ENCODE data around the gene DISP3.

DISP3 gene

DNA sequence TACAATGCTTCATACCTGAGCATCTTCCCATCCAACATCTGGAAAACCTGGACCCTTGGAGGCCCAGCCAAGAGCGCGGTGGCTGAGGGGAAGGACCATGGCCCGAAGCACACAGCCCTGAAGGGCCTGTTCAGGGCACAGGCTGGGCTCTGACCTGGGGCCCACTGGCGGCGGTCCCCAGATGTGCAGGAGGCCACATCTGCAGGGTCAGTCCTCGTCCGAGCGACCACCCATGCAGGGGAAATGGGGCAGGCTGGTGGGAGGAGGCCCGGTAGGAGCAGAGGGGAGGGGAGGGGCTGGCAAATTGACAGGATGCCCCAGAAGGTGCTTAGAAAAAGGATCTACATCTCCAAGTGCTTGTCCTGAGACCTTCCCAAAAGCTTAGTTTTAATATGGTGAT lies 59.9 kb downstream of the DISP3 start:
- DNase-seq (ENCODE audit: insufficient read length, low spot score) (no peak), FAIRE-seq (no peak)
- TF ChIP-seq POLR2A (IDR thresholded peaks at IDR 0.05; ENCODE audit: low read depth, low read length), result no peak

DNA sequence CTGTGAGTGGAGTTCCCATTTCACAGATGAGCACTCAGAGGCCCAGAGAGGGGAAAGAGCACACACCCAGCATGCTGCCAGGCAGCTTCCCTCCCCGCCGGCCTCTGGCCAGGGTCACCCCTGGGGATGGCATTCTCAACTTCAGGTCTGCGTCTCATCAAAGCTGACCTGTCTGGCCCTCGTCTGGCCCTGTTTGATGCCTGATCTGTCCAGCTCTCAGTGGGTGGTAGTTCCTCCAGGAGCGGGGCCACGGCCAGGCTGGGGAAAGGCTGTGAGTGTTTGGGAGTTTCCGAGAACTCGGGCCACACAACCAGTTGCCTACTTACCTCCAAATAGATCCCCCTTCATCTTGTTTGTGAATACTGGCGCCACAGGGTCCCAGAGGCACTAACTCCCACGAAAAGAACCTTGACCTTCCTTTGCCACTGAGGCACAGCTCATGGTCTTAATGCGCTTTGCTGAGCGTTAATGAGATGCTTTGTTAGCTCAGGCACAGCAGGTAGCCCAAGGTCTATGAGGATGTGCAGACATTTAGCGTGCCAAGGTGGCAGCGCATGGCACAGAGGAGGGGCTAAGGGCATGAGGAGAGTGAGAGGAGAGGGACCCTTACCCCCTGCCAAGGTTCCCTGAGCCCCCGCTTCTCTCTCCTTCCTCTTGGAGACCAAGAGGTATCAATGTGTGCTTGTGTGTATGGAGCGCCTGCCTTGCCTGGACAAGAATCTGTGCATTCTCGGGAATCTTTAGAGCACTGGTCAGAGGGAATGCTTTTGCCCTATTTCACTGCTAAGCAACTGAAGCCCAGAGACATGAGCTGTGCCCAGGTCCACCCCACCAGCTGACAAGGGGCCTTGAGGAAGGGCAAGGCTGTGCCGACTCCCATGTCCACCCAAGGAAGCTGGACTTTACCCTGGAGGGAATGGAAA lies 61.2 kb downstream of the DISP3 start:
- TF ChIP-seq POLR2A (IDR thresholded peaks at IDR 0.05; ENCODE audit: low read depth, low read length), result no peak
- FAIRE-seq (no peak), DNase-seq (ENCODE audit: insufficient read length, low spot score) (no peak)

DNA sequence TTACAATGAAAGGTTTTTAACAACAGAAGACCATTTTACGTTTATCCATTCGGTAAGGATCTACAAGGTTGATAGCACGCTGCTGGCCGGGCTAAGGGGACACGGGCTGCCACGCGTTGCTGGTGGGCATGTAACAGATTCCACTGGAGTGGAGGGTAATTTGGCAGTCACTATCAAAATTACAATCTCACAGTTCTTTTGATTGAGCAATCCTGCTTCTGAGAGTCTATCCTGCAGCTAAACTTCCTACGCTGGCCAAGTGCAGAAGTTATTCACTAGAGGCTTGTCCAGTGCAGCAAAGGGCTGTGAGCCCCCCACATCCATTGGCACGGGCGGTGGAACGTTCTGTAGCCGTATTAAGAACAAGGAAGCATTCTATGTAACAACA lies 61.8 kb downstream of the DISP3 start:
- no peak for FAIRE-seq
- no peak for TF ChIP-seq POLR2A (IDR thresholded peaks at IDR 0.05; ENCODE audit: low read depth, low read length)

DNA sequence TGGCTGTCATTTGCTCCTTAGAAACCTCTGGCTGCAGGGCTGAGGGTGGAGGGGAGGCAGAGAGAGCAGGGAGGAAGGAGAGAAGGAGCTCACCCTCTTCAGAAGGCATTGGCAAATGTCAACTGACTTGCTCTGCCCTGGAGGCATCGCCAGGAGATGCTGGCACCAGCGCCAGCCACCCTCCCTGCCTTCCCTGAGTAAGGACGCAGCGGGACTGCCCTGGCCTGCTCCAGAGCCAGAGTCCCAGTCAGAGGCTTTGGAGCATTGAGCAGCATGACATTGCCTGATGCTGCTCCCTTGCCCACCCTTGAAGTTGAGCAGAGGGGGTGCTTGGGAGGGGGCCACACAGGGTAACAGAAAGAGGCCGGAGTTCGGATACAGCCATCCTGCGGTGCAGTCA lies 62.3 kb downstream of the DISP3 start:
- no peak for TF ChIP-seq POLR2A (IDR thresholded peaks at IDR 0.05; ENCODE audit: low read depth, low read length)
- no peak for DNase-seq (ENCODE audit: insufficient read length, low spot score)
- no peak for FAIRE-seq

More for the DNA sequence above, 61.8 kb downstream of the DISP3 start:
- no peak for DNase-seq (ENCODE audit: insufficient read length, low spot score)

DNA sequence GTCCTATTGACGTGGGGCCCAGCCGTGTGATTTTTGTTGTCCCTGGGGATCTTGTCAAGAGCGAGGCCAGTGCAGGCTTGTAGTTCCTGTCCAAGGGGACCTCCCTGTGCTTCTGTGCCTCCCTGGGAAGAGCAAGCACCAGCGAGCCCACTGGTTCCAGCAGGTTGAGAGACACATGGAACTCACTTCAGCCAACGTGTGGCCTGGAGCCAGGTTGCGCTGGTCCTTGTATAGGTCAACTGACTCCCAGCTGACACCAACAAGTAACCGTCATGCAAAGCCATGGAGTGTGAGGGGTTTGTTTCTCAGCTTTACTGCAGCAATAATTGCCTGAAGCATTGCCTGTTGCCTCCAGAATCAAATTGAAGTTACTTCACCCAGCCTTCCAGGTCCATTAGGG lies 63.0 kb downstream of the DISP3 start:
- DNase-seq (ENCODE audit: insufficient read length, low spot score) (no peak), FAIRE-seq (no peak)
- TF ChIP-seq POLR2A (IDR thresholded peaks at IDR 0.05; ENCODE audit: low read depth, low read length), result no peak

GRCh38 chr1:11543392-11543791 lies 64.4 kb downstream of the DISP3 start:
- no peak for TF ChIP-seq POLR2A (IDR thresholded peaks at IDR 0.05; ENCODE audit: low read depth, low read length)
- FAIRE-seq (no peak), DNase-seq (ENCODE audit: insufficient read length, low spot score) (no peak)

- DNase-seq (ENCODE audit: insufficient read length, low spot score), result no peak
- FAIRE-seq, result no peak
- no peak for TF ChIP-seq POLR2A (IDR thresholded peaks at IDR 0.05; ENCODE audit: low read depth, low read length)
These were observed 64.8 kb downstream of the DISP3 start for GRCh38 chr1:11543796-11544195.

DNA sequence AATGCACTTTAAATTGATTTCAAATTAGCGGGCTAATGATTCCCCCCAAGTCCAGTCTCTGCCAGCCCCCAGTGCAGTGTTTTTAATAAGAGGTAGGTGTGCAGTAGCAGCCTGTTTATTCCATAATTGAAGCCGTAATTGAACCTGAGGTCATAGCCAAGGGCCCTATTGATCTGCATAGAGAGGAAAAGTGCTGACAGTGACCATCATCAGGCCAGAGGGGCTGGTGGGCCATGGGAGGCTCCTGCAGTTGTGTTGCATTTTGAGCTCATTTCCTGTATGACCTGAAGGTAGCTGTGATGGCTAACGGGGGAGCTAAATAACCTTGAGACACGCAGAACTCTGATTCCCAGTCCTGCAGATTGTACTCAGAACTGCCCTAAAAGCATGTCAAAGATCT lies 67.5 kb downstream of the DISP3 start:
- no peak for FAIRE-seq
- DNase-seq (ENCODE audit: insufficient read length, low spot score), result no peak
- no peak for TF ChIP-seq POLR2A (IDR thresholded peaks at IDR 0.05; ENCODE audit: low read depth, low read length)

DNA sequence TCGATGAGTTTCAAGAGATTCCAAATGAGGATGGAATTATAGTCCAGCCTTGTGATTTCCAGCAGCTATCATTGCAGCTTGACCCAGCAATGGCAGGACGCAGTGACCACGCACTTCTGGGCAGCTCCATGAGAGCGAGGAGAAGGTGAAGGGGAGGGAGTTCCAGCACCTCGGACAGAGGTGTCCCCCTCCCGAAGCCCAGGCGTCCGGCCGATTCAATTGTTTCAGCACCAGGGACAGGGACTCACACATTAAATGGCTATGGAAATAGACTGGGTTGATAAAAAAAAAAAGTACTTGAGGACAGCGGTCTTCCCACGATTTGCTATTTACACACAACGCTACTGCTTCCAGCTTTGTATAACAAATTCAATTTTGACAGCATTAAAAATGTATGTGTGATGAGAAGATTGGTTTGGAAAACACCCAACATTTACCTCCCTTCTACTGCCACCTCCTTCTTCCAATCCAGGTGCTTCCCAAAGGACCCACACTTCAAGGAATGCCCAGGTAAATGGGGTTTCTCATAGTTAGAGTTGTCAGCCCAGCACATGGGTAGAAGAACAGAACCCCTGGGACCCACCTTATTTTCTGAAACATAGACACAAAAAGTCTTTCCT lies 71.8 kb downstream of the DISP3 start:
- FAIRE-seq (no peak), DNase-seq (ENCODE audit: insufficient read length, low spot score) (no peak)
- no peak for TF ChIP-seq POLR2A (IDR thresholded peaks at IDR 0.05; ENCODE audit: low read depth, low read length)

- FAIRE-seq (no peak), DNase-seq (ENCODE audit: insufficient read length, low spot score) (no peak)
- TF ChIP-seq POLR2A (IDR thresholded peaks at IDR 0.05; ENCODE audit: low read depth, low read length), result no peak
These were observed 79.3 kb downstream of the DISP3 start for GRCh38 chr1:11558276-11558675.

DNA sequence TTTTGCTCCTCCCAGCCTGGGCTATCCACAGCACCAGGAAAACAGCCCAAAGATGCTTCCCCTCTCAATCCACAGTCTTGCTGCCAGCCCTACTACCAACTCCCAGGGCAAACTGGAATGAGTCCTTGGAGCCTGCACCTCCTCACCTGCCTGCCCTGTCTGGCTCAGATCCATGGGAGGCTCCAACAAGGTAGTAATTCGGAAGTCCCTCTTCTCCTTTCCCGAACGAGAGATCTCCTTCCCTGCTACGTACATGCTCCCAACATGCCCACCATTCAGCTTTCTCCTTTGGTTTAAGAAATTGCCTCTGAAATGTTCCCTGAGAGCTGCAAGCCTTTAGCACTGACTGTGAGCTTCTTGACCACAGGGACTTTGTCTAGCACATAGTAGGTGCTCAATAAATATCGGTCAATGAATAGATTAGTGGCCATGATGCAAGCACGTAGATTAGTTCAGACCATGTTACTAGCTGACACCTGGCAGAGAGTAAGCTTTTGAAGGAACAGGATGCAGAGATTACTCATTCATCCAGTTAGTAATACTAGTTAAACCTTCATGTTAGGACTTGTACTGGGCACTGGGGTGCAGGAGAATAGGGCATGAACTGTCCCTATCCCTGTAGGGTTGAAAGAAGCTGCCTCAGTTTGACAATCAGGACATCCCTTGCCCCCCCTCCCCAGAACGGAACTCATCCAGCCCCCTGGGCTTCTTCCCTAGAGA lies 80.1 kb downstream of the DISP3 start:
- no peak for TF ChIP-seq POLR2A (IDR thresholded peaks at IDR 0.05; ENCODE audit: low read depth, low read length)
- DNase-seq (ENCODE audit: insufficient read length, low spot score), result no peak
- FAIRE-seq, result no peak

DNA sequence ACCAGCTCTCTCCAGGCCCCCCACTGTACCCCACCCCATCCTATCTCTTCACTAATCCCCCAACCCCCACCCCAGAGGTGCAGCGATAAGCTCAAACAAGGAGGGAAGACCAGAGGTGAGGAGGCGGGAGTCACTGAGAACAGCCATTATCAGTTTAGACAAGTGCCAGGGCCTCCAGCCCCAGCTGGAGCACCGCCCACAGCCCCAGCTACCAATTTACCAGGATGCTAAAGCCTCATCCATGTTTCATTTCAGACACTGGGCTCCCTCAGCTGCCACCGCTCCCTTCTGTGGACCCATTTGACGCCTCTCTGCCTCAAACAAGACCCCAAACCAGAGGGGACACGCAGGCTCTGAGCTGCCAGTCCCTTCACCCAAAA lies 80.6 kb downstream of the DISP3 start:
- DNase-seq (ENCODE audit: insufficient read length, low spot score) (no peak), FAIRE-seq (no peak)
- TF ChIP-seq POLR2A (IDR thresholded peaks at IDR 0.05; ENCODE audit: low read depth, low read length), result no peak

GRCh38 chr1:11560061-11560460 lies 81.1 kb downstream of the DISP3 start:
- TF ChIP-seq POLR2A (IDR thresholded peaks at IDR 0.05; ENCODE audit: low read depth, low read length), result no peak
- DNase-seq (ENCODE audit: insufficient read length, low spot score), result no peak
- FAIRE-seq, result no peak

GRCh38 chr1:11561740-11562139 lies 82.8 kb downstream of the DISP3 start:
- DNase-seq (ENCODE audit: insufficient read length, low spot score), result no peak
- TF ChIP-seq POLR2A (IDR thresholded peaks at IDR 0.05; ENCODE audit: low read depth, low read length), result no peak
- no peak for FAIRE-seq

Data from H54 (cell line).